ENCODE measurements around the gene IL21R. TPM values are rescaled to one million over a fixed set of nuclear protein-coding genes. Genes with fewer than 3 reads are reported as not detected.

The IL21R gene
- total and polyA plus RNA-seq, 9 of the 15 experiments (the other 6 are each of a cell fraction or from before 2014, with no cell fraction given): 0.04 to 0.34 (median 0.18) TPM; not detected in 1

GRCh38 chr16:27363797-27364196 lies 38.2 kb upstream of the IL21R start:
- no TSS peak for BruUV-seq (replicated peaks)

GRCh38 chr16:27364493-27365141 lies 37.4 kb upstream of the IL21R start:
- FAIRE-seq (peak; percentile 11), DNase-seq (ENCODE audit: extremely low read depth in 1 of 4, low spot score in 3 of 4) (no peak), ATAC-seq (no peak)
- CTCF ChIA-PET (ENCODE audit: low intra/inter-chr PET ratio): no interaction called here
- intact Hi-C loops (cut with micrococcal nuclease) (loop anchor here (5.0 kb wide), 1 partner anchor 93 kb away; no protein-coding TSS in a partner anchor), in situ Hi-C loops (cut with MboI) (loop anchor here (5.0 kb wide), 1 partner anchor 187 kb away; no protein-coding TSS in a partner anchor)
- peak; percentile 90 for TF ChIP-seq ZBTB40 (IDR thresholded peaks at IDR 0.05)
- peak; percentile 70 for TF ChIP-seq ZBTB40 (CRISPR knock-in tag; IDR thresholded peaks at IDR 0.05)
- TF ChIP-seq SREBF1 (IDR thresholded peaks at IDR 0.05; ENCODE audit: borderline replicate concordance, low read depth, low read length): no peak
- no peak for TF ChIP-seq CEBPG (CRISPR knock-in tag; IDR thresholded peaks at IDR 0.05)
- peak in 1 of 2 experiments; percentile 29; a peak in 1 of 4 replicates for TF ChIP-seq CEBPG (tag; conservative IDR thresholded peaks at IDR 0.05 in 1 of 2, IDR thresholded peaks at IDR 0.05 in 1 of 2)
- H3K4me1 ChIP-seq (replicated peaks in 1 of 2; ENCODE audit: control insufficient read depth in 2 of 2, insufficient read depth in 2 of 2, low read length in 2 of 2): peaks cover 9 to 11% of the 10 kb centered on the region in 2 experiments
- H3K36me3 ChIP-seq (ENCODE audit: control insufficient read depth, insufficient read depth, low read length): no peaks in the 10 kb centered on the region
- H3K27me3 ChIP-seq (ENCODE audit: control insufficient read depth in 2 of 2, insufficient read depth in 2 of 2, low read length in 2 of 2): peaks cover 0 to 10% of the 10 kb centered on the region in 2 experiments; a peak in 2 of 5 replicates
- H3K9me1 ChIP-seq (ENCODE audit: control insufficient read depth, insufficient read depth, low read length): no peaks in the 10 kb centered on the region
- no peaks in the 10 kb centered on the region for H3K9me3 ChIP-seq (replicated peaks; ENCODE audit: control insufficient read depth, insufficient read depth, low read depth, low read length)
- no peaks in the 10 kb centered on the region for H4K20me1 ChIP-seq (replicated peaks; ENCODE audit: control insufficient read depth, insufficient read depth, low read length)
- H3K9ac ChIP-seq (ENCODE audit: insufficient read depth in 1 of 2, low read depth in 2 of 2, low read length in 2 of 2): no peak overlapping the region
- H3K27ac ChIP-seq (ENCODE audit: extremely low read depth, low read depth, low read length): no peak overlapping the region
- POLR2A ChIA-PET: no interaction called here
- H2AFZ ChIP-seq (ENCODE audit: low read depth, low read length): no peak overlapping the region
- H3K4me2 ChIP-seq (ENCODE audit: insufficient read depth, low read length): no peak overlapping the region
- BruUV-seq (replicated peaks): no TSS peak
- H3K79me2 ChIP-seq (ENCODE audit: control insufficient read depth, insufficient read depth, low read length): no peaks in the 10 kb centered on the region
- H3K4me3 ChIP-seq: no peak overlapping the region
- whole genome bisulfite sequencing (ENCODE audit: insufficient coverage, low coverage, missing lambda C conversion rate): 19% methylated on average over 6 of the region's 6 CpGs

More at GRCh38 chr16:27363797-27364196, 38.2 kb upstream of the IL21R start:
- Histone ChIP-seq H3K9ac (ENCODE audit: insufficient read depth in 1 of 2, low read depth in 2 of 2, low read length in 2 of 2) (no peak overlapping the region), H3K36me3 (ENCODE audit: control insufficient read depth, insufficient read depth, low read length) (no peaks in the 10 kb centered on the region), H3K27ac (ENCODE audit: extremely low read depth, low read depth, low read length) (no peak overlapping the region), H3K4me3 (no peak overlapping the region), H3K4me1 (replicated peaks in 1 of 2; ENCODE audit: control insufficient read depth in 2 of 2, insufficient read depth in 2 of 2, low read length in 2 of 2) (peaks cover 9 to 11% of the 10 kb centered on the region in 2 experiments), H3K4me2 (ENCODE audit: insufficient read depth, low read length) (no peak overlapping the region), H3K9me3 (replicated peaks; ENCODE audit: control insufficient read depth, insufficient read depth, low read depth, low read length) (no peaks in the 10 kb centered on the region; the same call in 1 of the 2 replicates), H3K27me3 (ENCODE audit: control insufficient read depth in 2 of 2, insufficient read depth in 2 of 2, low read length in 2 of 2) (peaks cover 0 to 10% of the 10 kb centered on the region in 2 experiments; a peak in 2 of 5 replicates), H3K79me2 (ENCODE audit: control insufficient read depth, insufficient read depth, low read length) (no peaks in the 10 kb centered on the region), H2AFZ (ENCODE audit: low read depth, low read length) (no peak overlapping the region), H3K9me1 (ENCODE audit: control insufficient read depth, insufficient read depth, low read length) (no peaks in the 10 kb centered on the region), H4K20me1 (replicated peaks; ENCODE audit: control insufficient read depth, insufficient read depth, low read length) (no peaks in the 10 kb centered on the region)
- POLR2A ChIA-PET: no interaction called here
- ATAC-seq: no peak
- TF ChIP-seq NFIC (IDR thresholded peaks at IDR 0.05) (peak; percentile 21; the same call in 1 of the 2 replicates), MTA3 (IDR thresholded peaks at IDR 0.05; ENCODE audit: borderline replicate concordance) (no peak)
- no peak for FAIRE-seq
- intact Hi-C loops (cut with micrococcal nuclease): no loop called here
- 26% methylated on average over 9 of the region's 9 CpGs for WGBS (ENCODE audit: insufficient coverage, low coverage, missing lambda C conversion rate)
- in situ Hi-C loops (cut with MboI): no loop called here
- DNase-seq (ENCODE audit: extremely low read depth in 1 of 4, low spot score in 3 of 4): no peak
- CTCF ChIA-PET (ENCODE audit: low intra/inter-chr PET ratio): no interaction called here
